MM.1S (cell line): Measurements from ENCODE around the gene TFAP2A.

Source experiments
- DNase-seq: peaks from one replicate; pipeline ENCODE4 v3.0.0-alpha.2; 2015
- H2AFZ ChIP-seq: fragments of 300-600 bp; sonication (generic); 2 replicates; pipeline ENCODE4 v1.6.0; 2016; ENCODE audit warnings: antibody characterized with exemption, low read length
- H3F3A ChIP-seq: fragments of 300-600 bp; sonication (generic); 2 replicates; pipeline ENCODE4 v1.6.1; 2016; ENCODE audit warnings: mild to moderate bottlenecking, antibody characterized with exemption, low read length, moderate library complexity, mixed read lengths; ENCODE audit not compliant: insufficient read depth
- H3K27ac ChIP-seq: fragments of 300-600 bp; sonication (generic); 2 replicates; pipeline ENCODE4 v1.5.1; 2016; ENCODE audit warnings: mild to moderate bottlenecking, low read length
- H3K27me3 ChIP-seq: fragments of 300-600 bp; sonication (generic); replicated peaks from 2 replicates; pipeline ENCODE4 v1.6.0; 2016; ENCODE audit warnings: low read length; ENCODE audit not compliant: insufficient read depth
- H3K36me3 ChIP-seq: fragments of 300-600 bp; sonication (generic); replicated peaks from 2 replicates; pipeline ENCODE4 v1.6.1; 2016; ENCODE audit warnings: mild to moderate bottlenecking, low read length, mixed read lengths; ENCODE audit not compliant: insufficient read depth
- H3K4me1 ChIP-seq: fragments of 300-600 bp; sonication (generic); 2 replicates; pipeline ENCODE4 v1.6.1; 2016; ENCODE audit warnings: low read length, mixed read lengths
- H3K4me2 ChIP-seq: fragments of 300-600 bp; sonication (generic); 2 replicates; pipeline ENCODE4 v1.6.0; 2016; ENCODE audit warnings: low read depth, low read length
- H3K4me3 ChIP-seq: fragments of 300-600 bp; sonication (generic); 2 replicates; pipeline ENCODE4 v1.5.1; 2016; ENCODE audit warnings: low read length, mixed read lengths
- H3K79me2 ChIP-seq: fragments of 300-600 bp; sonication (generic); 2 replicates; pipeline ENCODE4 v1.6.1; 2016; ENCODE audit warnings: mixed run types, low read length, mixed read lengths
- H3K9ac ChIP-seq: fragments of 300-600 bp; sonication (generic); 2 replicates; pipeline ENCODE4 v1.6.1; 2016; ENCODE audit warnings: low read length, mixed read lengths
- H3K9me2 ChIP-seq: fragments of 300-600 bp; sonication (generic); replicated peaks from 2 replicates; pipeline ENCODE4 v1.6.1; 2016; ENCODE audit warnings: mild to moderate bottlenecking, low read length, mixed read lengths; ENCODE audit not compliant: insufficient read depth
- H3K9me3 ChIP-seq: fragments of 300-600 bp; sonication (generic); replicated peaks from 2 replicates; pipeline ENCODE4 v1.6.1; 2016; ENCODE audit warnings: mild to moderate bottlenecking, low read length, mixed read lengths; ENCODE audit not compliant: insufficient read depth
- H4K20me1 ChIP-seq: fragments of 300-600 bp; sonication (generic); 2 replicates; pipeline ENCODE4 v1.6.1; 2016; ENCODE audit warnings: mild to moderate bottlenecking, low read length, moderate library complexity, mixed read lengths; ENCODE audit not compliant: insufficient read depth
- EZH2 ChIP-seq: fragments of 300-600 bp; sonication (generic); optimal IDR thresholded peaks from 2 replicates; pipeline ENCODE3; 2017; ENCODE audit warnings: low read depth, mild to moderate bottlenecking, antibody characterized with exemption, low read length, mixed read lengths
- EZH2phosphoT487 ChIP-seq: fragments of 300-600 bp; sonication (generic); IDR thresholded peaks from 2 replicates; pipeline ENCODE4 v1.6.1; 2018; ENCODE audit warnings: antibody characterized with exemption, low read length
- TF ChIP-seq, protein P1 (sequence below): fragments of 300-600 bp; sonication (generic); IDR thresholded peaks from 2 replicates; pipeline ENCODE4 v1.5.1; 2016; ENCODE audit warnings: antibody characterized with exemption, low read length, mixed read lengths

TFAP2A gene

DNA sequence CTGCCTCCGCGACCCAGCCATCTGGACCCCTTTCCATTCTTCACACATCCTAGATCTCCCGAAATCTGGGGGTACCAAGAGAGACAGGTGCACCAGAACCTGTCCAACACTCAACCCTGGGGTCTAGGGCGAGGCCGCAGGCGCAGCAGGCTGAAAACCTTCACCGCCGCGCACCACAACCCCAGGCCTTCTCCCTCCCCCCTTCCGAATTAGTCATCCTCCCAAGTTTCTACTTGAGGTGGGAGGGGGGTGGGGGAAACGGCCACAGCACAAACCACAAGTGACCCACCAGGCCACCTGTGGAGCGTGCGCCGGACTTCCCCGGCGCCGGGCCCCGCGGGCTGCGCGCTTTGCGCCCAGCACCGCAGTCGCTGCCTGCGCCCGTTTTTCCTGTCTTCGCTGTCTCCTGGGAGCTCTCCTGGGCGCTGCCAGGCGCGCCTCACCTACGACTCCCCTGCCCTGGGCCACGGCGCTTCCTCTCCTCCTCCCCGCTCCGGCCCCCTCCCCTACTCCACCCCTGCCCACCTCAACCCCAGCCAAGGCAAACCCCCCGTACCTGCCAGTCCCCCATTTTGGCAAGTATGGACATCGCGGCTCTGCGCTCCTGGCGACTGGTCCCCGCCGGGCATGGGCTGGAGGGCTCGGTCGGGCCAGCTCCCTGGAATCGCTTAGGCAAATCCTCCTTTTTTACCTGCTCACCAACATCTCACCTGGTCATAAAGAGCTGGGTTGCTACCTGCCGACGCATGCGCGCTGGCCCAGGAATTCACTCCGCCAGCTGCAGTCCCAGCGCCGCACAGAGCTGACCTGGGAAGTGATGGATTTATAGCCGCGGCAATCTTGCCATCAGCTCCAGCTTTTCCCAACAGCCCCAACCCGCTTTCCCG is 4.2 kb upstream of the TFAP2A start:
- Histone ChIP-seq H3K4me1 (peaks cover 3% of the 10 kb centered on the region; the same call in 1 of the 2 replicates), H3K27ac (no peak overlapping the region), H3K36me3 (no peaks in the 10 kb centered on the region), H3K27me3 (peaks cover 18% of the 10 kb centered on the region; the same call in 1 of the 2 replicates), H3K9me3 (no peaks in the 10 kb centered on the region), H2AFZ (0 out of 2 replicates have a peak overlapping the region, but pooled peaks have one; percentile 15), H3K79me2 (no peaks in the 10 kb centered on the region), H3K4me3 (peak overlapping the region; percentile 43; the same call in 1 of the 2 replicates), H4K20me1 (no peaks in the 10 kb centered on the region), H3K9ac (no peak overlapping the region), H3K4me2 (peak overlapping the region; percentile 39; the same call in 1 of the 2 replicates), H3K9me2 (no peaks in the 10 kb centered on the region), H3F3A (peaks cover 2% of the 10 kb centered on the region)
- TF ChIP-seq EZH2 (no peak), EZH2phosphoT487 (no peak)
- TF ChIP-seq, protein P1, sequence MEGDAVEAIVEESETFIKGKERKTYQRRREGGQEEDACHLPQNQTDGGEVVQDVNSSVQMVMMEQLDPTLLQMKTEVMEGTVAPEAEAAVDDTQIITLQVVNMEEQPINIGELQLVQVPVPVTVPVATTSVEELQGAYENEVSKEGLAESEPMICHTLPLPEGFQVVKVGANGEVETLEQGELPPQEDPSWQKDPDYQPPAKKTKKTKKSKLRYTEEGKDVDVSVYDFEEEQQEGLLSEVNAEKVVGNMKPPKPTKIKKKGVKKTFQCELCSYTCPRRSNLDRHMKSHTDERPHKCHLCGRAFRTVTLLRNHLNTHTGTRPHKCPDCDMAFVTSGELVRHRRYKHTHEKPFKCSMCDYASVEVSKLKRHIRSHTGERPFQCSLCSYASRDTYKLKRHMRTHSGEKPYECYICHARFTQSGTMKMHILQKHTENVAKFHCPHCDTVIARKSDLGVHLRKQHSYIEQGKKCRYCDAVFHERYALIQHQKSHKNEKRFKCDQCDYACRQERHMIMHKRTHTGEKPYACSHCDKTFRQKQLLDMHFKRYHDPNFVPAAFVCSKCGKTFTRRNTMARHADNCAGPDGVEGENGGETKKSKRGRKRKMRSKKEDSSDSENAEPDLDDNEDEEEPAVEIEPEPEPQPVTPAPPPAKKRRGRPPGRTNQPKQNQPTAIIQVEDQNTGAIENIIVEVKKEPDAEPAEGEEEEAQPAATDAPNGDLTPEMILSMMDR, result no peak
- no peak for DNase-seq

DNA sequence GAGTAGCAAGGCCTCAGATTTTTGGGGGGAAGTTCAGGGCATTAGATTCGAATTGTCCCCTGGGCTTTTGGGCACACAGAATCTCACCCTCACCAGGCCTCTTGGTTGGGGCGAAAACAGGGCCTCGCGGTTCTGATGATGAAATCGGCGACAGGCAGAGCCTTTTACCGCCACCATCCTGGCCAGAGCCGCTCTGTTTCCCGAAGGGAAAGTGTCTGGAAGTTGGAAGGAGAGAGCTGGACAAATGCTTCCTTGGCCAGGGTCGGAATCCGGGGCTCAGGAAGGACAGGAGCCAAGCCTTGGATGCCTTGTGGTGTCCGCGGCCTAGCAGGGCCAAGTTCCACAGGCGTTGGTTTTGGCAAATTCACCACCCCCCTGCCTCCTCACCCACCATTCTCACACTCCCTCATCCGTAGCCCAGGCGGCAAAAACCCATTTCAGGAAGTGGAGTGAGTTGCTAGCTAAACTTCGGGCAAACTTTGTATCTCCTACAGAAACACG is 3.5 kb upstream of the TFAP2A start:
- H3K27ac ChIP-seq, result no peak overlapping the region

DNA sequence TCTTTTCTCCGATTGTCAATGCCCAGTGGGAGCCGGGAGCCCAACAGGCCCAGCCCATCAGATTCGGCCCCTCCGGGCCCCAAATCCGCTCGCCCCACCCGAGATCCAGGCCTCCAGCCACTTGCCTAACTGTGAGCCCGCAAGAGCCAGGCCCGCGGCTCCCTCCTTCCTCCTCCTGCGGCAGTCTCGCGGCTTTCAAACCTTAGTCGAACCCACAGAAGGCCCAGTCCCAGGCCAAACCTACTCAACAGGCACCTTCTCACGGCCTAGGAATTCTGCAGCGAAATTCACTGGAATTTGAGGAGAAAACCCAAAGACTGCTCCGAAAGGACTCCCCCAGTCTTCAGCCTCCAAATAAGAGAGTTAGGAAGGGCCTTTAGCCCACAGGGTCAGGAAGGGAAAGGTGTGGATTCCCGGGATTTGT is 2.8 kb upstream of the TFAP2A start:
- no peak overlapping the region for H3K27ac ChIP-seq
- no peaks in the 10 kb centered on the region for H3K9me2 ChIP-seq
- H3K4me1 ChIP-seq, result peaks cover 5% of the 10 kb centered on the region; the same call in 1 of the 2 replicates
- H3K4me3 ChIP-seq, result no peak overlapping the region
- TF ChIP-seq, protein P1, result no peak
- no peaks in the 10 kb centered on the region for H3K9me3 ChIP-seq
- H2AFZ ChIP-seq, result no peak overlapping the region
- no peaks in the 10 kb centered on the region for H4K20me1 ChIP-seq
- DNase-seq, result no peak
- H3K9ac ChIP-seq, result no peak overlapping the region
- H3K79me2 ChIP-seq, result no peaks in the 10 kb centered on the region
- no peak overlapping the region for H3K4me2 ChIP-seq
- peaks cover 16% of the 10 kb centered on the region for H3F3A ChIP-seq
- peaks cover 18% of the 10 kb centered on the region; the same call in 1 of the 2 replicates for H3K27me3 ChIP-seq
- no peaks in the 10 kb centered on the region for H3K36me3 ChIP-seq

More for the DNA sequence above, 3.5 kb upstream of the TFAP2A start:
- Histone ChIP-seq H3K4me2 (no peak overlapping the region; the same call in 1 of the 2 replicates), H3K9ac (no peak overlapping the region), H3K4me1 (peaks cover 5% of the 10 kb centered on the region; the same call in 1 of the 2 replicates), H3K36me3 (no peaks in the 10 kb centered on the region), H3K4me3 (no peak overlapping the region), H3K9me2 (no peaks in the 10 kb centered on the region), H3K9me3 (no peaks in the 10 kb centered on the region), H3K27me3 (peaks cover 18% of the 10 kb centered on the region; the same call in 1 of the 2 replicates), H3F3A (peaks cover 9% of the 10 kb centered on the region), H3K79me2 (no peaks in the 10 kb centered on the region), H4K20me1 (no peaks in the 10 kb centered on the region), H2AFZ (no peak overlapping the region)
- no peak for DNase-seq
- TF ChIP-seq EZH2 (no peak), EZH2phosphoT487 (no peak)
- TF ChIP-seq, protein P1, result no peak
